ENCODE measurements around the gene FXYD6. TPM values are rescaled to one million over a fixed set of nuclear protein-coding genes. Genes with fewer than 3 reads are reported as not detected.

The FXYD6 gene
- total RNA-seq, 1 donor from 2014 or later = 57.1 TPM

GRCh38 chr11:117872975-117873827 lies 3.3 kb downstream of the FXYD6 start:
- peaks cover 21% of the 10 kb centered on the region for H3K4me1 Mint-ChIP-seq (ENCODE audit: low read depth, unreplicated experiment)
- TF ChIP-seq, protein P1, sequence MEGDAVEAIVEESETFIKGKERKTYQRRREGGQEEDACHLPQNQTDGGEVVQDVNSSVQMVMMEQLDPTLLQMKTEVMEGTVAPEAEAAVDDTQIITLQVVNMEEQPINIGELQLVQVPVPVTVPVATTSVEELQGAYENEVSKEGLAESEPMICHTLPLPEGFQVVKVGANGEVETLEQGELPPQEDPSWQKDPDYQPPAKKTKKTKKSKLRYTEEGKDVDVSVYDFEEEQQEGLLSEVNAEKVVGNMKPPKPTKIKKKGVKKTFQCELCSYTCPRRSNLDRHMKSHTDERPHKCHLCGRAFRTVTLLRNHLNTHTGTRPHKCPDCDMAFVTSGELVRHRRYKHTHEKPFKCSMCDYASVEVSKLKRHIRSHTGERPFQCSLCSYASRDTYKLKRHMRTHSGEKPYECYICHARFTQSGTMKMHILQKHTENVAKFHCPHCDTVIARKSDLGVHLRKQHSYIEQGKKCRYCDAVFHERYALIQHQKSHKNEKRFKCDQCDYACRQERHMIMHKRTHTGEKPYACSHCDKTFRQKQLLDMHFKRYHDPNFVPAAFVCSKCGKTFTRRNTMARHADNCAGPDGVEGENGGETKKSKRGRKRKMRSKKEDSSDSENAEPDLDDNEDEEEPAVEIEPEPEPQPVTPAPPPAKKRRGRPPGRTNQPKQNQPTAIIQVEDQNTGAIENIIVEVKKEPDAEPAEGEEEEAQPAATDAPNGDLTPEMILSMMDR (IDR thresholded peaks at IDR 0.05; ENCODE audit: partially characterized antibody, unreplicated experiment) = no peak
- no peak for DNase-seq

GRCh38 chr11:117872420-117872961 lies 4.0 kb downstream of the FXYD6 start:
- Mint-ChIP-seq H3K27ac (ENCODE audit: unreplicated experiment) (no peak overlapping the region), H3K4me1 (ENCODE audit: low read depth, unreplicated experiment) (peaks cover 21% of the 10 kb centered on the region), H3K4me3 (ENCODE audit: unreplicated experiment) (no peak overlapping the region), H3K9me3 (ENCODE audit: unreplicated experiment) (peaks cover 4% of the 10 kb centered on the region), H3K27me3 (ENCODE audit: unreplicated experiment) (peaks cover 17% of the 10 kb centered on the region), H3K36me3 (ENCODE audit: unreplicated experiment) (no peaks in the 10 kb centered on the region)
- TF ChIP-seq, protein P1 (IDR thresholded peaks at IDR 0.05; ENCODE audit: partially characterized antibody, unreplicated experiment) = no peak
- no peak for DNase-seq

More at GRCh38 chr11:117872975-117873827, 3.3 kb downstream of the FXYD6 start:
- Mint-ChIP-seq H3K4me3 (ENCODE audit: unreplicated experiment) (no peak overlapping the region), H3K27me3 (ENCODE audit: unreplicated experiment) (peaks cover 17% of the 10 kb centered on the region), H3K9me3 (ENCODE audit: unreplicated experiment) (peaks cover 4% of the 10 kb centered on the region), H3K27ac (ENCODE audit: unreplicated experiment) (no peak overlapping the region), H3K36me3 (ENCODE audit: unreplicated experiment) (no peaks in the 10 kb centered on the region)

DNA sequence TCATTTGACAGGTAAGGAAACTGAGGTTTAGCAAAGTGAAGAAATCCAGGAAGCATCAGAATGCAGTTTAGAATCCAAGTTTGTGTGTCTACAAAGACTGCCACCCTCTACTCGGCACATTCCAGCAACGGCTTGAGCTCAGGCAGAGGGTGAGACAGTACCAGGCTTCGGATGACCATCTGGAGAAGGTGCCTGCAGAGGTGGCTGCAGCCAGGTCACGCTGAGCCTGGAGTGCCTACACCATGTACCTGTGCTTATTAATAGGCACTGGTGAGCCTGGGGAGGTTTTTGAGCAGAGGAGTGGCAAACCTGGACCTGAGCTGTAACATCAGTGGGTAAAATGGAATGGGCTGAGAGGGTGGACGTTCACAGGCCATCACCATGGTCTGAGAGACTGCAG lies 4.7 kb downstream of the FXYD6 start:
- no peaks in the 10 kb centered on the region for H3K36me3 Mint-ChIP-seq (ENCODE audit: unreplicated experiment)
- peaks cover 15% of the 10 kb centered on the region for H3K4me1 Mint-ChIP-seq (ENCODE audit: low read depth, unreplicated experiment)
- H3K4me3 Mint-ChIP-seq (ENCODE audit: unreplicated experiment) = no peak overlapping the region
- peaks cover 11% of the 10 kb centered on the region for H3K27me3 Mint-ChIP-seq (ENCODE audit: unreplicated experiment)
- DNase-seq = no peak
- peaks cover 4% of the 10 kb centered on the region for H3K9me3 Mint-ChIP-seq (ENCODE audit: unreplicated experiment)
- H3K27ac Mint-ChIP-seq (ENCODE audit: unreplicated experiment) = no peak overlapping the region
- TF ChIP-seq, protein P1 (IDR thresholded peaks at IDR 0.05; ENCODE audit: partially characterized antibody, unreplicated experiment) = no peak

DNA sequence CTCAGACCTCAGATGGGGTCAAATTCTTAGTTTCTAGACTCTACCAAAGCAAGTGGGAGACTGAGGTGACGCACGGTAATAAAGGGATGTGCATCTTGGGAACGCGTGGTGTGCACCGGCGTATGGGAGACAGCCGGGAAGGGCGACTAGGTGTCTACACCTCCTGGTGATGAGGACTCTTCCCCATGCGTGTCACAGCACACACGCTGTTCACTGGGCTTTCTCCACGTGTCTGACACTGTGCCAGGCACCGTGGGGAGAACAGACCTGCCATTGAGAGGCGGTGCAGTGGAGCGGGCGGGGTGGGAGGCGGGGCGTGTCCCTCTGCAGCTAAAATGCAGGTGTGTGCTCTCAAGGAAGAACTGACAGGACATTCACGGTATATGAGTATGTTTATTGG lies 5.3 kb downstream of the FXYD6 start:
- H3K27me3 Mint-ChIP-seq (ENCODE audit: unreplicated experiment) = peaks cover 10% of the 10 kb centered on the region
- H3K4me1 Mint-ChIP-seq (ENCODE audit: low read depth, unreplicated experiment) = peaks cover 15% of the 10 kb centered on the region
- H3K9me3 Mint-ChIP-seq (ENCODE audit: unreplicated experiment) = peaks cover 4% of the 10 kb centered on the region
- no peaks in the 10 kb centered on the region for H3K36me3 Mint-ChIP-seq (ENCODE audit: unreplicated experiment)
- TF ChIP-seq, protein P1 (IDR thresholded peaks at IDR 0.05; ENCODE audit: partially characterized antibody, unreplicated experiment) = no peak
- no peak overlapping the region for H3K27ac Mint-ChIP-seq (ENCODE audit: unreplicated experiment)
- no peak for DNase-seq
- H3K4me3 Mint-ChIP-seq (ENCODE audit: unreplicated experiment) = no peak overlapping the region

Data from glutamatergic neuron (in vitro differentiated cells).